ENCODE measurements around the gene OR2C3. TPM values are rescaled to one million over a fixed set of nuclear protein-coding genes. Genes with fewer than 3 reads are reported as not detected.
"Not testable (repeated sequence)": the region's sequence is repeated elsewhere in the genome, so short reads cannot be mapped to it uniquely, and the experiment has no call there.

OR2C3 gene
- total RNA-seq, 1 donor from 2014 or later, result 0.72 TPM

GRCh38 chr1:247517795-247518612 is 18.2 kb downstream of the OR2C3 start:
- no peak for DNase-seq (ENCODE audit: low spot score)

GRCh38 chr1:247506831-247507230 is 29.4 kb downstream of the OR2C3 start:
- no peak for DNase-seq (ENCODE audit: low spot score)

GRCh38 chr1:247500865-247501264 is 35.4 kb downstream of the OR2C3 start:
- DNase-seq (ENCODE audit: low spot score), result no peak

- DNase-seq (ENCODE audit: low spot score), result no peak
Observed at GRCh38 chr1:247496581-247497285, 39.5 kb downstream of the OR2C3 start.

GRCh38 chr1:247494767-247495166 is 41.5 kb downstream of the OR2C3 start:
- DNase-seq (ENCODE audit: low spot score), result peak; percentile 4

- DNase-seq (ENCODE audit: low spot score), result no peak
Observed at GRCh38 chr1:247493106-247493505, 43.1 kb downstream of the OR2C3 start.

- DNase-seq (ENCODE audit: low spot score), result no peak
Observed at GRCh38 chr1:247491328-247491727, 44.9 kb downstream of the OR2C3 start.

GRCh38 chr1:247487057-247487456 is 49.2 kb downstream of the OR2C3 start:
- peak; percentile 65 for DNase-seq (ENCODE audit: low spot score)

GRCh38 chr1:247482747-247483146 is 53.5 kb downstream of the OR2C3 start:
- no peak for DNase-seq (ENCODE audit: low spot score)

GRCh38 chr1:247476328-247477058 is 59.7 kb downstream of the OR2C3 start:
- not testable (repeated sequence) for DNase-seq (ENCODE audit: low spot score)

GRCh38 chr1:247475793-247476192 is 60.4 kb downstream of the OR2C3 start:
- DNase-seq (ENCODE audit: low spot score), result no peak

Other genes with a start within 250 kb of the OR2C3 start
- 15.9 TPM for gene ZNF496, start 204.6 kb downstream of the OR2C3 start, total RNA-seq (ENCODE audit: insufficient read depth, low replicate concordance)
- 4.6 TPM for gene NLRP3, start 120.3 kb downstream of the OR2C3 start, total RNA-seq (ENCODE audit: insufficient read depth, low replicate concordance)
- gene OR2B11, start 78.3 kb downstream of the OR2C3 start, total RNA-seq (ENCODE audit: insufficient read depth, low replicate concordance), result 2.6 TPM
- gene GCSAML, start 12.7 kb upstream of the OR2C3 start, total RNA-seq (ENCODE audit: insufficient read depth, low replicate concordance), result 0.48 TPM
- gene OR2G2, start 51.9 kb upstream of the OR2C3 start, total RNA-seq (ENCODE audit: insufficient read depth, low replicate concordance), result not detected
- not detected for gene OR2G3, start 69.1 kb upstream of the OR2C3 start, total RNA-seq (ENCODE audit: insufficient read depth, low replicate concordance)
- gene OR13G1, start 143.3 kb upstream of the OR2C3 start, total RNA-seq (ENCODE audit: insufficient read depth, low replicate concordance), result 2.2 TPM
- 0.72 TPM for gene OR6F1, start 180.2 kb upstream of the OR2C3 start, total RNA-seq (ENCODE audit: insufficient read depth, low replicate concordance)
- gene OR14K1, start 202.2 kb upstream of the OR2C3 start, total RNA-seq (ENCODE audit: insufficient read depth, low replicate concordance), result not detected
- gene OR14A2, start 211.7 kb upstream of the OR2C3 start, total RNA-seq (ENCODE audit: insufficient read depth, low replicate concordance), result 4.6 TPM
- 9.9 TPM for gene OR1C1, start 224.1 kb upstream of the OR2C3 start, total RNA-seq (ENCODE audit: insufficient read depth, low replicate concordance)

Measured in umbilical cord (tissue), 2 donors.